D721Med (cell line): ENCODE results near the gene SH3RF3.

Experiments
- DNase-seq: peaks from one replicate; pipeline ENCODE4 v3.0.0; 2011; ENCODE audit warnings: low spot score; ENCODE audit not compliant: insufficient read length
- FAIRE-seq: peaks from 2 replicates; lab custom pipeline; 2011; peaks lifted over from hg19 to GRCh38; lab: Jason Lieb, UNC
- CTCF ChIP-seq: IDR thresholded peaks from 2 replicates; pipeline ENCODE4 v1.5.1; 2012; ENCODE audit warnings: mild to moderate bottlenecking, control low read depth; ENCODE audit not compliant: insufficient read depth; ENCODE audit errors: missing control alignments

The SH3RF3 gene

GRCh38 chr2:109528811-109529501, 400.0 kb downstream of the SH3RF3 start:
- DNase-seq = no peak
- TF ChIP-seq CTCF = no peak
- FAIRE-seq = no peak

GRCh38 chr2:109529532-109530449, 400.8 kb downstream of the SH3RF3 start:
- no peak for TF ChIP-seq CTCF
- no peak for FAIRE-seq
- DNase-seq = no peak

- no peak for FAIRE-seq
- no peak for DNase-seq
- no peak for TF ChIP-seq CTCF
These were observed 401.7 kb downstream of the SH3RF3 start for GRCh38 chr2:109530712-109531111.

- FAIRE-seq = no peak
- no peak for DNase-seq
- no peak for TF ChIP-seq CTCF
These were observed 402.2 kb downstream of the SH3RF3 start for GRCh38 chr2:109531221-109531620.

- TF ChIP-seq CTCF = no peak
- DNase-seq (no peak), FAIRE-seq (no peak)
These were observed 403.1 kb downstream of the SH3RF3 start for GRCh38 chr2:109531896-109532727.

GRCh38 chr2:109532728-109533076, 403.7 kb downstream of the SH3RF3 start:
- no peak for DNase-seq
- TF ChIP-seq CTCF = no peak
- FAIRE-seq = no peak
